Progenitor cell of endocrine pancreas (in vitro differentiated cells): Measurements from ENCODE around the gene PAQR5. TPM values are rescaled to one million over a fixed set of nuclear protein-coding genes. Genes with fewer than 3 reads are reported as not detected.
"Not testable (repeated sequence)": the region's sequence is repeated elsewhere in the genome, so short reads cannot be mapped to it uniquely, and the experiment has no call there.

Experiments used
- DNase-seq: peaks from one replicate; pipeline ENCODE4 v3.0.0; 2021; ENCODE audit warnings: low spot score; ENCODE audit not compliant: unreplicated experiment
- H3K27ac Mint-ChIP-seq: 2 replicates; pipeline ENCODE4 v1.8.0; 2021; ENCODE audit warnings: mild to moderate bottlenecking, moderate library complexity, mixed read lengths
- H3K27me3 Mint-ChIP-seq: 2 replicates; pipeline ENCODE4 v1.8.0; 2021; ENCODE audit warnings: mixed read lengths
- H3K36me3 Mint-ChIP-seq: 2 replicates; pipeline ENCODE4 v1.8.0; 2022; ENCODE audit warnings: mixed read lengths; ENCODE audit not compliant: insufficient read depth
- H3K4me1 Mint-ChIP-seq: 2 replicates; pipeline ENCODE4 v1.8.0; 2021; ENCODE audit warnings: low read depth, mixed read lengths
- H3K4me3 Mint-ChIP-seq: 2 replicates; pipeline ENCODE4 v1.8.0; 2021; ENCODE audit warnings: low read depth, mild to moderate bottlenecking, moderate library complexity, mixed read lengths
- H3K9me3 Mint-ChIP-seq: 2 replicates; pipeline ENCODE4 v1.8.0; 2021; ENCODE audit warnings: low read depth, mixed read lengths
- CTCF ChIP-seq: fragments of 200-600 bp; sonication (generic); IDR thresholded peaks from one replicate; pipeline ENCODE4 v1.5.0; 2021; ENCODE audit warnings: antibody characterized with exemption, mild to moderate bottlenecking; ENCODE audit not compliant: unreplicated experiment
- total RNA-seq: library from RNA; stranded (reverse); gene quantifications from 2 replicates; pipeline ENCODE4 v1.2.1, GENCODE V29; 2021

The PAQR5 gene
- total RNA-seq, 1 donor from 2014 or later, result 14.6 TPM

- H3K27ac Mint-ChIP-seq, result peak overlapping the region; percentile 65
Observed at GRCh38 chr15:69328080-69328479, 29.4 kb downstream of the PAQR5 start.

GRCh38 chr15:69328739-69329138 is 30.0 kb downstream of the PAQR5 start:
- Mint-ChIP-seq H3K36me3 (peaks cover 4% of the 10 kb centered on the region), H3K4me3 (no peak overlapping the region), H3K27ac (no peak overlapping the region), H3K9me3 (no peaks in the 10 kb centered on the region), H3K27me3 (no peaks in the 10 kb centered on the region), H3K4me1 (no peaks in the 10 kb centered on the region)
- TF ChIP-seq CTCF, result no peak
- no peak for DNase-seq

More at GRCh38 chr15:69328080-69328479, 29.4 kb downstream of the PAQR5 start:
- peaks cover 4% of the 10 kb centered on the region for H3K36me3 Mint-ChIP-seq
- no peaks in the 10 kb centered on the region for H3K4me1 Mint-ChIP-seq
- no peak overlapping the region for H3K4me3 Mint-ChIP-seq
- no peaks in the 10 kb centered on the region for H3K9me3 Mint-ChIP-seq
- no peak for DNase-seq
- TF ChIP-seq CTCF, result no peak
- H3K27me3 Mint-ChIP-seq, result no peaks in the 10 kb centered on the region

GRCh38 chr15:69337138-69337537 is 38.4 kb downstream of the PAQR5 start:
- peaks cover 8% of the 10 kb centered on the region for H3K36me3 Mint-ChIP-seq
- H3K9me3 Mint-ChIP-seq, result peaks cover 3% of the 10 kb centered on the region

GRCh38 chr15:69338535-69339213 is 40.0 kb downstream of the PAQR5 start:
- no peak for DNase-seq
- TF ChIP-seq CTCF, result no peak
- no peak overlapping the region for H3K4me3 Mint-ChIP-seq
- H3K36me3 Mint-ChIP-seq, result peaks cover 8% of the 10 kb centered on the region
- peaks cover 3% of the 10 kb centered on the region for H3K9me3 Mint-ChIP-seq
- no peaks in the 10 kb centered on the region for H3K27me3 Mint-ChIP-seq
- no peak overlapping the region for H3K27ac Mint-ChIP-seq
- H3K4me1 Mint-ChIP-seq, result no peaks in the 10 kb centered on the region

More at GRCh38 chr15:69337138-69337537, 38.4 kb downstream of the PAQR5 start:
- TF ChIP-seq CTCF, result no peak
- Mint-ChIP-seq H3K4me3 (no peak overlapping the region), H3K4me1 (no peaks in the 10 kb centered on the region), H3K27ac (no peak overlapping the region), H3K27me3 (no peaks in the 10 kb centered on the region)
- no peak for DNase-seq

- H3K4me1 Mint-ChIP-seq, H3K27ac Mint-ChIP-seq, H3K36me3 Mint-ChIP-seq, H3K4me3 Mint-ChIP-seq, H3K9me3 Mint-ChIP-seq, H3K27me3 Mint-ChIP-seq, DNase-seq: not testable (repeated sequence)
Observed at GRCh38 chr15:69339214-69339543, 40.5 kb downstream of the PAQR5 start.

GRCh38 chr15:69340243-69340900 is 41.7 kb downstream of the PAQR5 start:
- no peak for DNase-seq
- Mint-ChIP-seq H3K9me3 (peaks cover 3% of the 10 kb centered on the region), H3K36me3 (peaks cover 5% of the 10 kb centered on the region), H3K4me3 (no peak overlapping the region), H3K4me1 (no peaks in the 10 kb centered on the region), H3K27me3 (no peaks in the 10 kb centered on the region), H3K27ac (no peak overlapping the region)
- TF ChIP-seq CTCF, result no peak
